OCI-LY1 (cell line): ENCODE data around the gene GLP2R.

ENCODE experiments used
- H2AFZ ChIP-seq: fragments of 200-600 bp; sonication (generic), shearing (Covaris generic); 2 replicates; pipeline ENCODE4 v1.6.0; 2014; ENCODE audit warnings: antibody characterized with exemption, mild to moderate bottlenecking, low read length
- H3F3A ChIP-seq: fragments of 200-600 bp; sonication (generic), shearing (Covaris generic); 2 replicates; pipeline ENCODE4 v1.6.0; 2014; ENCODE audit warnings: mild to moderate bottlenecking, antibody characterized with exemption, low read length, moderate library complexity; ENCODE audit not compliant: insufficient read depth
- H3K27ac ChIP-seq: fragments of 200-600 bp; sonication (generic); 2 replicates; pipeline ENCODE4 v1.5.1; 2014; ENCODE audit warnings: low read length, mixed run types, mild to moderate bottlenecking, low read depth; ENCODE audit not compliant: poor library complexity, severe bottlenecking
- H3K27me3 ChIP-seq: fragments of 200-600 bp; sonication (generic); 2 replicates; pipeline ENCODE4 v1.6.0; 2014; ENCODE audit warnings: antibody characterized with exemption, mild to moderate bottlenecking, low read length, moderate library complexity; ENCODE audit not compliant: insufficient read depth
- H3K36me3 ChIP-seq: fragments of 200-600 bp; sonication (generic); 2 replicates; pipeline ENCODE4 v1.6.1; 2014; ENCODE audit warnings: mild to moderate bottlenecking, antibody characterized with exemption, low read length, moderate library complexity, mixed read lengths; ENCODE audit not compliant: insufficient read depth
- H3K4me1 ChIP-seq: fragments of 200-600 bp; sonication (generic); 2 replicates; pipeline ENCODE4 v1.5.1; 2014; ENCODE audit warnings: mild to moderate bottlenecking, low read length, moderate library complexity; ENCODE audit not compliant: insufficient read depth, severe bottlenecking
- H3K4me2 ChIP-seq: fragments of 200-600 bp; sonication (generic), shearing (Covaris generic); 2 replicates; pipeline ENCODE4 v1.6.1; 2014; ENCODE audit warnings: low read length
- H3K4me3 ChIP-seq: fragments of 200-600 bp; sonication (generic); 2 replicates; pipeline ENCODE4 v1.5.1; 2014; ENCODE audit warnings: low read length, low read depth, mild to moderate bottlenecking, mixed read lengths; ENCODE audit not compliant: poor library complexity, severe bottlenecking
- H3K79me2 ChIP-seq: fragments of 200-600 bp; shearing (Covaris generic); 2 replicates; pipeline ENCODE4 v1.6.1; 2016; ENCODE audit warnings: mixed run types, low read length, mixed read lengths; ENCODE audit not compliant: insufficient read depth
- H3K9ac ChIP-seq: fragments of 200-600 bp; sonication (generic), shearing (Covaris generic); 2 replicates; pipeline ENCODE4 v1.6.1; 2014; ENCODE audit warnings: mild to moderate bottlenecking, low read length, mixed read lengths
- H3K9me2 ChIP-seq: fragments of 200-600 bp; sonication (generic), shearing (Covaris generic); 2 replicates; pipeline ENCODE4 v1.6.1; 2014; ENCODE audit warnings: low read depth, mild to moderate bottlenecking, low read length, mixed read lengths
- H3K9me3 ChIP-seq: fragments of 200-600 bp; shearing (Covaris generic); 2 replicates; pipeline ENCODE4 v1.6.1; 2014; ENCODE audit warnings: low read length, mixed read lengths
- H4K20me1 ChIP-seq: fragments of 200-600 bp; sonication (generic), shearing (Covaris generic); 2 replicates; pipeline ENCODE4 v1.6.0; 2016; ENCODE audit warnings: mild to moderate bottlenecking, low read length; ENCODE audit not compliant: insufficient read depth
- EZH2 ChIP-seq: fragments of 200-600 bp; sonication (generic), shearing (Covaris generic); IDR thresholded peaks from 2 replicates; pipeline ENCODE4 v1.8.0; 2017; ENCODE audit warnings: borderline replicate concordance, mixed run types, mild to moderate bottlenecking, antibody characterized with exemption, low read length, moderate library complexity, mixed read lengths
- TF ChIP-seq, protein P1 (sequence below): fragments of 200-600 bp; sonication (generic), shearing (Covaris generic); IDR thresholded peaks from 2 replicates; pipeline ENCODE4 v1.5.1; 2017; ENCODE audit warnings: mild to moderate bottlenecking, antibody characterized with exemption, low read length, moderate library complexity, mixed read lengths

The GLP2R gene

DNA sequence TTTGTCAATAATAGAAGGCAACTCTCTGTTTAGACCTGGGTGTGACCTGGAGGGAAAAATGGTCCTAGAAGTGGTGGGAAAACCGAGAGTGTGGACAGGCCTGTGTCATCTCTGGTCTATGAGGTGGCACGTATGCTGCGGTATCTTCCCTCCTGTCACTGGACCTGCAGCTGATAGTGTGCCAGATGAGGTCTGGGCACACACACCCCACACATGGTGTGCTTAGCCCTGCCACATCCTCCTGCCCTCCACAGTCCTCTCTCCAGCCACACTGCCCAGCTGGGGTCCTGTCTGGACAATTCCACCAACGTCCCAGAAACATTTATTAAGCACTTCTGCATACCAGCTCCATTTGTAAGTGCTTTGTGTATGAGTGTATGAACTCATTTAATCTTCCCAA, 37.2 kb downstream of the GLP2R start:
- Histone ChIP-seq H3K4me1 (no peaks in the 10 kb centered on the region), H3K79me2 (no peaks in the 10 kb centered on the region), H3K36me3 (no peaks in the 10 kb centered on the region), H3K27me3 (no peaks in the 10 kb centered on the region), H3F3A (no peaks in the 10 kb centered on the region), H2AFZ (no peak overlapping the region), H3K9me2 (no peaks in the 10 kb centered on the region), H3K4me3 (no peak overlapping the region), H3K9ac (no peak overlapping the region), H3K9me3 (no peaks in the 10 kb centered on the region), H3K27ac (no peak overlapping the region), H3K4me2 (no peak overlapping the region), H4K20me1 (no peaks in the 10 kb centered on the region)
- no peak for TF ChIP-seq EZH2
- TF ChIP-seq, protein P1, sequence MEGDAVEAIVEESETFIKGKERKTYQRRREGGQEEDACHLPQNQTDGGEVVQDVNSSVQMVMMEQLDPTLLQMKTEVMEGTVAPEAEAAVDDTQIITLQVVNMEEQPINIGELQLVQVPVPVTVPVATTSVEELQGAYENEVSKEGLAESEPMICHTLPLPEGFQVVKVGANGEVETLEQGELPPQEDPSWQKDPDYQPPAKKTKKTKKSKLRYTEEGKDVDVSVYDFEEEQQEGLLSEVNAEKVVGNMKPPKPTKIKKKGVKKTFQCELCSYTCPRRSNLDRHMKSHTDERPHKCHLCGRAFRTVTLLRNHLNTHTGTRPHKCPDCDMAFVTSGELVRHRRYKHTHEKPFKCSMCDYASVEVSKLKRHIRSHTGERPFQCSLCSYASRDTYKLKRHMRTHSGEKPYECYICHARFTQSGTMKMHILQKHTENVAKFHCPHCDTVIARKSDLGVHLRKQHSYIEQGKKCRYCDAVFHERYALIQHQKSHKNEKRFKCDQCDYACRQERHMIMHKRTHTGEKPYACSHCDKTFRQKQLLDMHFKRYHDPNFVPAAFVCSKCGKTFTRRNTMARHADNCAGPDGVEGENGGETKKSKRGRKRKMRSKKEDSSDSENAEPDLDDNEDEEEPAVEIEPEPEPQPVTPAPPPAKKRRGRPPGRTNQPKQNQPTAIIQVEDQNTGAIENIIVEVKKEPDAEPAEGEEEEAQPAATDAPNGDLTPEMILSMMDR: no peak

DNA sequence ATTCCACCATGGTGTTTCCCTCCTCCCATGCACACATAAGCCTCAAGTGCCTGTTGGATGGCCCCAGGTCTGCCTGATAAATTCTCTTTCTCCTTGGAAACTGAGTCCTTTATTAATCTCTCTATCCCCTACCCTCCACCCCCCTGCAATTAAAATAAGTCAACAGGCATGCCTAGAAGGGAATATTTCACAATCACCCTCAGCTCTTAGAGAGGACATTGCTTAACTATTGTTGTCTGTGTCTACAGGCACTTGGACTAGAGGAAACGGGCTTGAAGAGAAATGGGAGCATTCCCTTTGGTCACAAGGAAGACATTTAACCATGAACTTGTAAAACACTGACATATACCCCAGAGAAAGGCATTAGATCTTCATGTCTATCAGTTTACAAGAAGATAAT, 39.9 kb downstream of the GLP2R start:
- no peaks in the 10 kb centered on the region for H3K36me3 ChIP-seq
- TF ChIP-seq, protein P1: no peak
- no peak for TF ChIP-seq EZH2

DNA sequence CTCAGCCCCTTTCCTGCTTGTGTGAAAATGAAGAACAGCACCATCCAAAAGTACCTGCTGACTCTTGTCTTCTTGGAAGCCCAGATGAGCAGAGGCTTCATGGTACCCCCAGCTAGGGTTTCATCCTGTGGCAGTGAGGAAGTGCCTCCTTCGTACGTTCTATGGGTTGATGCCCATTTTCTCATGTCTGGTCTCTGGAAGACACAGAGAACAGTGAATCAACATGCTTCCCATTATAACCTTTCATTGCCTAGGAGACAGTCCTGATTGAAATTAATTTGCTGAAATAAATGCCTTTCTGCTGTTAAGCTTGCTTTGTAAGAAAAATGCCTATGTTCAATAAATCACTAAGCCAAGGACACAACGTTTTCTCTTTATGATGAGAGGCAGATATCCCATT, 42.8 kb downstream of the GLP2R start:
- Histone ChIP-seq H3K9me2 (no peaks in the 10 kb centered on the region), H3K36me3 (no peaks in the 10 kb centered on the region), H3K27ac (no peak overlapping the region), H3F3A (no peaks in the 10 kb centered on the region), H3K9ac (no peak overlapping the region), H2AFZ (no peak overlapping the region), H3K79me2 (no peaks in the 10 kb centered on the region), H3K27me3 (no peaks in the 10 kb centered on the region), H3K4me1 (no peaks in the 10 kb centered on the region), H3K4me3 (no peak overlapping the region), H3K4me2 (no peak overlapping the region), H4K20me1 (no peaks in the 10 kb centered on the region), H3K9me3 (no peaks in the 10 kb centered on the region)
- TF ChIP-seq EZH2: no peak
- TF ChIP-seq, protein P1: no peak

More for the DNA sequence above, 39.9 kb downstream of the GLP2R start:
- Histone ChIP-seq H3K9me2 (no peaks in the 10 kb centered on the region), H3K27ac (no peak overlapping the region), H3K9me3 (no peaks in the 10 kb centered on the region), H3K9ac (no peak overlapping the region), H2AFZ (no peak overlapping the region), H3K79me2 (no peaks in the 10 kb centered on the region), H3K4me1 (no peaks in the 10 kb centered on the region), H3K4me2 (no peak overlapping the region), H3K27me3 (no peaks in the 10 kb centered on the region), H3F3A (no peaks in the 10 kb centered on the region), H3K4me3 (no peak overlapping the region), H4K20me1 (no peaks in the 10 kb centered on the region)
